ENCODE measurements around the gene CPSF7.

- TF ChIP-seq CTCF (IDR thresholded peaks at IDR 0.05; ENCODE audit: poor library complexity) = no peak
- no peak for TF ChIP-seq EZH2phosphoT487 (IDR thresholded peaks at IDR 0.05; ENCODE audit: low read depth, severe bottlenecking, unreplicated experiment)
These were observed 56.9 kb downstream of the CPSF7 start for GRCh38 chr11:61372659-61373420.

Measured in hepatocyte (in vitro differentiated cells).